Vagina (tissue), 2 donors: ENCODE data around the gene ATP1A4.

ENCODE experiments used
- CTCF ChIP-seq, 3 experiments: fragments of 450-650 bp in 2 of 3; fragments of 200-600 bp in 1 of 3; sonication (generic) in 1 of 3; IDR thresholded peaks; one replicate each; pipeline ENCODE4 v1.5.1; 2017 to 2019; ENCODE audit warnings: antibody characterized with exemption in 3 of 3, mild to moderate bottlenecking in 2 of 3, moderate library complexity in 2 of 3
- POLR2A ChIP-seq, 2 donors: fragments of 450-650 bp; IDR thresholded peaks; one replicate each; pipeline ENCODE4 v1.6.1; 2017; ENCODE audit warnings: antibody characterized with exemption in 2 of 2, mild to moderate bottlenecking in 2 of 2, moderate library complexity in 2 of 2
- POLR2AphosphoS5 ChIP-seq, 2 donors: sonication (generic); formaldehyde crosslinking; IDR thresholded peaks; one replicate each; pipeline ENCODE4 v1.9.0; 2017; ENCODE audit warnings: antibody characterized with exemption in 2 of 2, mild to moderate bottlenecking in 2 of 2, low read depth in 1 of 2; ENCODE audit not compliant: insufficient read depth in 1 of 2

- TF ChIP-seq CTCF (IDR thresholded peaks at IDR 0.05), result no peak
- no peak for TF ChIP-seq POLR2A (IDR thresholded peaks at IDR 0.05)
- TF ChIP-seq POLR2AphosphoS5 (IDR thresholded peaks at IDR 0.05; ENCODE audit: insufficient read depth in 1 of 2, low read depth in 1 of 2), result no peak
Observed at GRCh38 chr1:160224606-160225005, 73.2 kb downstream of the ATP1A4 start.
